GM12865 (cell line): Measurements from ENCODE around the gene NUB1.

Experiments used
- DNase-seq: peaks from one replicate; pipeline ENCODE4 v3.0.0; 2010; ENCODE audit warnings: low read depth
- H3K4me3 ChIP-seq: 2 replicates; pipeline ENCODE4 v1.5.1; 2011; ENCODE audit warnings: mild to moderate bottlenecking, low read depth, low read length, control low read depth
- CTCF ChIP-seq: IDR thresholded peaks from 2 replicates; pipeline ENCODE4 v1.5.1; 2011; ENCODE audit warnings: low read length, control low read depth, low read depth, inconsistent platforms; ENCODE audit not compliant: insufficient read depth; ENCODE audit errors: missing control alignments

Gene NUB1

GRCh38 chr7:151342811-151343210 lies 1.2 kb downstream of the NUB1 start:
- DNase-seq: peak; percentile 41
- no peak for TF ChIP-seq CTCF
- H3K4me3 ChIP-seq: peak overlapping the region; percentile 97

GRCh38 chr7:151343516-151343915 lies 1.9 kb downstream of the NUB1 start:
- no peak for DNase-seq
- peak overlapping the region; percentile 97 for H3K4me3 ChIP-seq
- TF ChIP-seq CTCF: no peak

- H3K4me3 ChIP-seq: no peak overlapping the region
- no peak for TF ChIP-seq CTCF
- DNase-seq: no peak
Observed at GRCh38 chr7:151345576-151346469, 4.2 kb downstream of the NUB1 start.

GRCh38 chr7:151346470-151346769 lies 4.8 kb downstream of the NUB1 start:
- no peak overlapping the region for H3K4me3 ChIP-seq
- DNase-seq: no peak
- no peak for TF ChIP-seq CTCF

GRCh38 chr7:151347200-151347599 lies 5.6 kb downstream of the NUB1 start:
- TF ChIP-seq CTCF: no peak
- no peak overlapping the region for H3K4me3 ChIP-seq

GRCh38 chr7:151348970-151349369 lies 7.4 kb downstream of the NUB1 start:
- no peak for TF ChIP-seq CTCF
- peak overlapping the region; percentile 53 for H3K4me3 ChIP-seq
- no peak for DNase-seq

More at GRCh38 chr7:151347200-151347599, 5.6 kb downstream of the NUB1 start:
- no peak for DNase-seq

- DNase-seq: no peak
- no peak for TF ChIP-seq CTCF
- H3K4me3 ChIP-seq: peak overlapping the region; percentile 53
Observed at GRCh38 chr7:151349507-151349853, 7.9 kb downstream of the NUB1 start.
